HG02840 (cell line): ENCODE results near the gene QPCTL.

Experiments
- ATAC-seq: cut with Tn5 transposase; IDR thresholded peaks from one replicate; pipeline ENCODE4 v1.9.1; 2021; ENCODE audit warnings: mild to moderate bottlenecking, moderate library complexity, moderate number of reproducible peaks; ENCODE audit not compliant: unreplicated experiment, low FRiP score

The QPCTL gene

DNA sequence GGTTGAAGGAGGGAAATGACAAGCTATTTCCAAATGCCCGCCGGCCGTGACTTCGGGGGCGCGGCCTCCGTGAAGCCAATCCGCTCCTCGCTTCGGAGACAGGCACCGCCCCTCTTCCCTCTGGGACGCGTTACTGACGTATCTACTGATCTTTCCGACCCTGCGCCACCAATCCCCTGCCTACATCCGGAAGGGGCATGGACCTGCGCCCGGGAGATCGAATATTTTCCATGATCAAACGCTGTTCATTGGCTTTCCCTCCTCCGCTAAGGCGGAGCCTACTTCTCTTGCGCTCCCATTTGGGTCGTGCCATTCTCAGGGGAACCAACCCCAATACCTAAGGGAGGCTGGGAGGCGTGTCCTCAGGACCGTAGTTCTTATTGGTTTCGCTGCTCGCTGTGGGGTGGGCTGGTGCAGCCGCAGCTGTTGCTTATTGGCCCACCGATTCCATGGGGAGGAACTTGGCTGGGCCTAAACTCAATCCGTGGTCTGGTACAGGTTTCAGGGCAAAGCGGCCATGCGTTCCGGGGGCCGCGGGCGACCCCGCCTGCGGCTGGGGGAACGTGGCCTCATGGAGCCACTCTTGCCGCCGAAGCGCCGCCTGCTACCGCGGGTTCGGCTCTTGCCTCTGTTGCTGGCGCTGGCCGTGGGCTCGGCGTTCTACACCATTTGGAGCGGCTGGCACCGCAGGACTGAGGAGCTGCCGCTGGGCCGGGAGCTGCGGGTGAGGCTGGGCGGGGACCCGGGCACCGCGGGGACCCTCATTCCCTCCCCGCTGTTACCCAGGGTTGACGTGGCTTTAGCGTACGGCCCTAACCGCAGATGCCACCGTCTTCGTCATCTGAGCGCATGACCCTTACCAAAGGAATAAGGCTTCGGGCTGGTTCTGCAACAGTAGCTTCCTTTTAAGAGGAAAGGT is at the start of gene QPCTL:
Gene QPCTL, plus strand, starts transcription at position 480 of the 919 bp plus-strand sequence. Its CDS starts 38 bp downstream, at position 518.
- peak; percentile 83 for ATAC-seq

DNA sequence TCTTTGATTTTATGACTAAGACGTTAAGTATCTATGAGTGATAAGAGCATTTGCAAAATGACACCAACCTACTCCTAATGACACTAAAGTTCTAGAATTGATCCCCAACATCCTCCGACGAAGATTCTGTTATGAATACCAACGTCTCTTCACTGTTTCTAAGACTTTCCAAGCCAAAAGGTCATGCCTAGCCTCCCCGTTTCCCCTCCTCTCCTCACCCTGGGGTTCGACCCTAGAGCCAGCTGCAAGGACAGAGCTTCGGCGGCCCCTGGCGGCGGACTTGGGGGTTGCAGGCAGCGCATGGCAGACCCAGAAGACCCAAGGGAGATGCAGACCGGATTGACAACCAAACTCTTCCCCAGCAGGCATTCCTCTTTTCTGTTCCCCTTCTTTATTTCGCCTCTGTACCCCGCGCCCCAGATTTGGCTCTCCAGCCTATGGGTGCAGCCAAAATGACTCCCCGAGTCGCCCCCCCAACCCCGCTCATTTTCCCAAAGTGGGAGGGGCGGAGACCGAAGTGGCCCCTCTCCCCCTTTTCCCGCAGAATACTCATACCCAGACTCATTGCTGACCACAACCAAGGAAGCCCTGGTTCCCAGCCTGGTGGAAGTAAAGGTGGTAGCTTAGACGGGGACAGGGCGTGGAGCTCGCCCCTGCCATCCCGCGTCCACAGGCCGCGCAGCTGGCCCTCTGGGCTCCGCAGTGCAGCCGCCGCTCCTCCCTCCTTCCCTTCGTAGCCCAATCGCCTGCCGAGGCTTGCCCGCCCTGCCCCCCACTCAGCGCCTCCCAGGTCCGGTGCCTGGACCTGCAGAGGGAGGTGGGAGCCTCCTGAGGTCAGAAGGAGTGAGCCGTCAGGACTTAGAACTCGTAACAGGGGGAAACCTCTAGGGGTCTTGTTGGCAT is 49.2 kb upstream of the QPCTL start:
- ATAC-seq, result peak; percentile 21

DNA sequence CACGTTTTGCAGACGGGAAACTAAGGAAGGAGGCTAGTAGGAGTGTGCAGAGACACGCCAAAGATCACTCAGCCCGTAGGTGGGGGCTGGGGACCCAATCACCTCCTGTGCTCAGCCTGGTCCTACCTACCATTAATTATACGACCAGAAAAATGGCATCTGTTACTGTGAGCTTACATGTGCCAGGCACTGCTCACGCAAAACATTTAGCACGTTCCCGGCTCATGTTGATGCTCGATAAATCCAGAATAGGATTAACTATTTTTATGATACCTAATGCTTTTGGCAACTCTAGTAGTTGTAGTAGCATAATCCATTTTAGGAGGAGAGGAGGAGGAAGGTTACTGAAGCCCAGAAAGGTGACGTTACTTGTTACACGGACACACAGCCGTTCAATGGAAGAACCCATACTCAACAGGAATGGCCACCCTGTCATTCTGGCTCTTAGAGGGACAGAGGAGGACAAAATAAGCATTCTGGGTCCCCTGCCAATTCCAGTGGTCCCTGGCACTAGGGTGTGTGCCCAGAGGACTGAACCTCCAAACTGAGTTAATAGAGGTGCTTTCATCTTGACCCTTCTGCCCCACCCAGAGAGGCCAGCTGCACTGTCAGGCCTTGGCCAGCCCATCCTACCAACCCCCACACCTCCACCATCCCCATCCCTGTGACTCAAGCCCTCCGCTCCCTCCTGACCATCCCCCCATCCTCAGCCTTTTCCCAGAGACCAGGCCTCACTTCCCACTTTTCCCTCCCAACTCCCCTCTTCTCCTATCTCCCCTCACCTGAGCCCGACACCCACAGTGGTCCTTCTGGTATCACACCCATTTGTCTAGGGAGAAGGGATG is 48.3 kb upstream of the QPCTL start:
- ATAC-seq, result no peak

DNA sequence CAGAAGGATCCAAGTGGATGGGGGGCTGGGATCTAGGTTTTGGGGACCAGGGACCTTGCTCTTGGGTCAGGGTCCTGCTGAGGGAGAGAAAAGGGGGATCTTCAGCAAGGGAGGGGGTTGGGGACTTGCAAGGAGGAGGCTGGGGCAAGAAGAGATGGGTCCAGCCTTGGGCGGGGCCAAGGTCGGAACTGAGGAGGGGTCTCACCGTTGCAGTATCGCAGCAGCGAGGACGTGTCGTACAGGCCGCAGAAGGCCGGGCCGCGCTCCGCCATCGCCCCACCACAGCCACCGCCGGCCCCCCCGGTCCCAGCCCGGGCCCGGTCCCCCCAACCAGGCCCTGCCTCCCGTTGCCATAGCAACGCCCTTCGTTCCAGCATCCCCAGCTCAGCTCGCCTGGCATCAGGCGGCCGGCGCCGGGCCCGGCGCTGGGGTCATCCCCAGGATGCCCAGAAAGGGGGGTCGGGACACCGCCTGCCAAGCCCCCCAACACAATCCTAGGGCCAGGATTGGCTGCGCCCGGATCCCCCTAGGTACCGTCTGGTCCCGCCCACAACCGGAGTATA is 47.3 kb upstream of the QPCTL start:
- no peak for ATAC-seq

DNA sequence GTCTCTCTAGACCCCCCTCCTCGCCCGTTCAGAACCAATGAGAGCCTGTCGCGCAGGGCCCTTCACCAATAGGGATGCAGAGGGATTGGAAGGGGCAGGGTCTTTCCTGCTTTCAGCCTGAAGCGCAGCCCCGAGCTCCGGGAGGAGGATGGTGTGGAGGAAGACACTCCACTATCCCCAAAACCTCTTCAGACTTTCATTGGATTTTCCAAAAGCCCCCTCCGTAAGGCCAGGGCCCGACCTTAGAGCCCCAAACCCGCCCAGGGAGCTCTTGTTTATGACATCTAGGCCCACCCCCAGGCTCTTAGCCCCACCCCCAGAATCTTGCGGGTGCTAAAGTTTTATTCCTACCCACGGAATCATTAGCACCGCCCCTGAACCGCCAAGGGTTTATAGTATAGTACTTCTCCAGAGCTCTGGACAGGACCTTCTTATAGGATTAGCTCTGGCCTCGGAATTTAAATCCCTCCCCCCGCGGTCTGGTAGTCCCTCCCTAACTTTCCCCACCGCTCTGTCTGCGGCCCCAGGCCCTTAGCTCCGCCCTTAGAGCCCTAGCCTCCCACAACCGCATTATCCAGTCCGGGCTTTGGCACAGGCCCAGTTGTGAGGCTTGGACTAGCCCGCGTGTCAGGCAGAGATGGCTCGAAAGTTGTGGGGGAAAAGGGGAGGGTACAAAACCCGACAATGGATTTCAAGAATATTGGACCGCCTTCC is 46.7 kb upstream of the QPCTL start:
- no peak for ATAC-seq

DNA sequence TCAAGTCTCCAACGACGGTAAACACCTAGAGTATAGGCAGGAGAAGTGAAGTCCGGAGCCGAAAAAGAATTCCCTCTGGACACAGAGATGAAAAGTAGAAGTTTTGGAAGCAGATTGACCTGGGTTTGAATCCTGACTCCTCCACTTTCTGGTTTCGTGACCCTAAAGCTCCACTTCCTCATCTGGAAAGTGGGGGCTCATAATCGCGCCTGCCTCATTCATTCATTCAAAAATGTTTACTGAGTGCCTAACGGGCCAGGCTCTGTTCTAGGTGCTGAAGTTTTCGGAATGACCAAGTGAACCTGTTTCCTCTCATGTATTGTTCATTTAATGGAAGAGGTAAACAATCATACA is 46.1 kb upstream of the QPCTL start:
- ATAC-seq, result no peak

DNA sequence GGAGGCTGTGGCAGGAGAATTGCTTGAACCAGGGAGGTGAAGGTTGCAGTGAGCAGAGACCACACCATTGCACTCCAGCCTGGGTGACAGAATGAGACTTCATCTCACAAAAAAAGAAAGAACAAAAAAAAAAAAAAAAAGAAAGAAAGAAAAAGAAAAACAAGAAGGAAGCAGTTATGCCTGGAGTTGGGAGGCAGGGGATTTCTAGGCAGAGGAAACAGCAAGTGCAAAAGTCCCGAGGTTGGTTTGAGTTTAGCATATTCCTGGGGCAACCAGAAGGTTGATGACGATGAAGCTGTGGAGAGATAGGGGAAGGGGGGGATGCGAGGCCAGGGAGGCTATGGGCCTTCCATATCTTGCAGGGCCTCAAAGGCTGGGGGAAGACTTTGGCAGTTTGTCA is 41.7 kb upstream of the QPCTL start:
- no peak for ATAC-seq

DNA sequence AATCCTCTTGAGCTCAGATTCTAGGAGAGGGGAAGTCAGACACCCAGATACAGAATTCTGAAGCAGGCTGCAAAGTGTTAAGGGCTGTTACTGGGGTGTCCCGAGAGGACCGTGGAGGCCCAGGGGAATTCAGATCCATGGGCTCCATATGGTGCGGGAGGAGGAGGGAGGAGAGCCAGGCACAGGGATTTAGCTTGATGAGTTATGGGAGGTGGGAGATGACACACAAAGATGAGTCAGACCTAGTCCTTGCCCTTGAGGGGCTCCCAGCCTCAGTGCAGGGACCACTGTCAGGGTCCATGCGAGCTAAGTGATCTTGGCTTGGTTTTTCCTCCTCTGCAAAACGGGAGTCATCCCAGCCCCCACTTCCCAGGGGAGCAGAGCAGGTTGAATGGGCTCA is 38.8 kb upstream of the QPCTL start:
- no peak for ATAC-seq

DNA sequence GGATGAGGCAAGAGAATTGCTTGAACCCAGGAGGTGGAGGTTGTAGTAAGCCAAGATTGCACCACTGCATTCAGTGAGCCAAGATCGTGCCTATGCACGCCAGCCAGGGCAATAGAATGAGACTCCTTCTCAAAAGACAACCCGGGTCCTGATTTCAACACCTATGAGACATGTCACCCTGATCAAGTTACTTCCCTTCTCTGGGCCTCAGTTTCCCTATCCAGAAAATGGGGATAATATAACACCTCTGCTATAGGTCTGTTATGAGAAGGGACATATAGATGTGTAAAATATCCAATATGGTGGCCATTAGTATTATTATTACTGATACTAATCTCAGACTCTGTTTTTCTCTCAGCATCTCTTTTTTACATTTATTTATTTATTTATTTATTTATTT is 37.4 kb upstream of the QPCTL start:
- no peak for ATAC-seq

DNA sequence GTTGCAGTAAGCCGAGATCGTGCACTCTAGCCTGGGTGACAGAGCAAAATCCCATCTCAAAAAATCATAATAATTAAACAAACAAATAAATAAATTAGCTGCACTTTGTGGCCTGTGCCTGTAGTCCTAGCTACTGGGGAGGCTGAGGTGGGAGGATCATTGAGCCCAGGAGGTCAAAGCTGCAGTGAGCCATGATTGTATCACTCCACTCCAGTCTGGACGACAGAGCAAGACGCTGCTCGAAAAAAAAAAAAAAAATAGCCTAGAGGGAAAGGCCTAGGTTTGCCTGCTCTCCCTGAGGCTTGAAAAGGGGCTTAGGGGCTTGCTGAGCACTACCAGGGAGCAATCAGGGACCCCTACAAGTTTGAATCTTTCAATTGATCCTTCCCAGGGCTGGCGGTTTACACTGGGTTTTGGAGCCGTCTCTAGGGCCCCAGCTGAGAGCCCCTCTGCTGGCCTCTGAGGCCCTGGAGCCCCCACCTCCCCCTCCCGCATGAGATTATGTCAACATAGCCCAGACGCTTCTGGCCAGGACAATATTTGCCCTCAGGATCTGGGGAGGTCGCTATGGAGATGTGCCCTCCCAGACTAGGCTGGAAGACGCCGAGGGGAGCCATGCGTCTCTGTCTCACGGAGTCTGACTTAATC is 34.8 kb upstream of the QPCTL start:
- ATAC-seq, result no peak

DNA sequence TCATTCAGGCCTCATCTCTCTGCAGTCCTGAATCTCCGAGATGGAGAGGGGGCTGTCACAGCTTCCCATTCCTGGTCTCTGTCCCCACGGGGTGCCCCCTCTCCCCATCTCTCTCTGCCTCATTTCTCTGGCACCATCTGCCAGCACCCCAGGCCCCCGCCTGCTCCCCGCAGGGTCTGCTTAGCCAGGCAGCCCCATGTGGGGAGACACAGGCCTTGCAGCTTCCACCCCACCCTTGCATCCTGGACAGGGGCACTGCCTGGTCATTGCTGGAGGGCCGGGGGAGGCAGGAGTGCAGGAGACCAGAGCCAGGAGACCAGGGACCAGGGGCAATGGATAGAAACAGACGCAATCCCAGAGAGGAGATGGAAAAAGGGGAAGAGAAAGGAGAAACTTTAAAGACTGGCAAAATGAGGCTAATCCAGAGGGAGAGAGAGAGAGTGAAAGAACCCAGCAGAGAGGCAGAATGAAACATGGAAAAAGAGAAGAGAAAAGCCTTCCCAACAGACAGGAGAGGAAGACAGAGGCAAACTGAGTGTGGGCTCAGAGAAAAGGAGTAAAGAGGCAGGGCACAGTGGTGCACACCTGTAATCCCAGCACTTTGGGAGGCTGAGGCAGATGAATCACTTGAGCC is 33.3 kb upstream of the QPCTL start:
- no peak for ATAC-seq

DNA sequence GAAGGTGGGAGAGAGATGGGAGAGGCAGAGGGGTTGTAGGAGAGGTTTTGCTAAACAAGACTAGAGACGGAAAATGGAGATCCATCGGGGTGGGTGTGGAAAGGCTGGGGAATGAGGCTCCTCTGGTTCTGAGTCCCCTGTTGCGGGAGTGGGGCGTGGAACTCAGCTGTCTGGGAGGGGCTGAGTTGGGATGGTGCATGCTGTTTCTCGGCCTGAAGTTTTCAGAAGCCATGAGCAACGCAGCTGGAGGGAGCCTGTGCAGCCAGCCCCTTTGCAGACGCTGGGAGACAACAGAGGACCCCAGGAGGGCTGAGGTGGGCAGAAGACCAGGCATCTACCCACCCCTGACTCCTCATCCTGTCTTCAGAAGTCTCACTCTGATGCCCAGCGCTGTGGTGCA is 31.8 kb upstream of the QPCTL start:
- no peak for ATAC-seq

DNA sequence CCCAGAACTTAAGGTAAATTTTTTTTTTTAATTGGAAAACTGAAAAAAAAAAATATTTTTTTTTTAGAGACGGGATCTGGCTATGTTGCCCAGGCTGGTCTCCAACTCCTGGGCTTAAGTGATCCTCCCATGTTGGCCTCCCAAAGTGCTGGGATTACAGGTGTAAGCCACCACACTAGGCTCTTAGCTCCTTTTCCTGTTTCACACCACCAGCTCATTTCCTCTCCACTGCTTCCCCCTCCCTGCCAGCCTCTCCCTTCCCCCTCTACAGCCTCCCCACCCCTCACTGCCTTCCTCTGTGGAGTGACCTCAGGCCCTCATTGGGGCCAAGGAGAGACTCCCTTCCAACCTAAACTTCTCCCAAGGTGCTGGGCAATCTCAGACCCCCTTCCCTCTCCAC is 28.7 kb upstream of the QPCTL start:
- ATAC-seq, result no peak

DNA sequence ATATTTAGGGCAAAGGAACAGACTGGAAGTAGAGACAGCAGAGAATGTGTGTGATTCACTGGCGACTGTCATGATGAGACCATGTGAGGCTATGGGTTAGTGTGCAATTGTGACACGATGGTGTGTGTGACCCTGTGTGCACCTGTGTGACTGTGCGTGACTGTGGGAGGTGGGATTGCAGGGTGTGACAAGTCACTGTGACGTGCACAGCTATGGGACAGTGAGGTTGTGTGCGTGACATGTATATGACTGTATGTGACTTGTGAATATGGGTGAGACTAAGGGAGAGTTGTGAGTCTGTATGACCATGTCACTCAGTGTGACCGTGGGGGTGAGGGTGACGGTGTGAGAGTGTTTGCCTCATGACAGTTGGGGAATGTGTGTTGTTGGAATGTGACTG is 27.9 kb upstream of the QPCTL start:
- no peak for ATAC-seq

DNA sequence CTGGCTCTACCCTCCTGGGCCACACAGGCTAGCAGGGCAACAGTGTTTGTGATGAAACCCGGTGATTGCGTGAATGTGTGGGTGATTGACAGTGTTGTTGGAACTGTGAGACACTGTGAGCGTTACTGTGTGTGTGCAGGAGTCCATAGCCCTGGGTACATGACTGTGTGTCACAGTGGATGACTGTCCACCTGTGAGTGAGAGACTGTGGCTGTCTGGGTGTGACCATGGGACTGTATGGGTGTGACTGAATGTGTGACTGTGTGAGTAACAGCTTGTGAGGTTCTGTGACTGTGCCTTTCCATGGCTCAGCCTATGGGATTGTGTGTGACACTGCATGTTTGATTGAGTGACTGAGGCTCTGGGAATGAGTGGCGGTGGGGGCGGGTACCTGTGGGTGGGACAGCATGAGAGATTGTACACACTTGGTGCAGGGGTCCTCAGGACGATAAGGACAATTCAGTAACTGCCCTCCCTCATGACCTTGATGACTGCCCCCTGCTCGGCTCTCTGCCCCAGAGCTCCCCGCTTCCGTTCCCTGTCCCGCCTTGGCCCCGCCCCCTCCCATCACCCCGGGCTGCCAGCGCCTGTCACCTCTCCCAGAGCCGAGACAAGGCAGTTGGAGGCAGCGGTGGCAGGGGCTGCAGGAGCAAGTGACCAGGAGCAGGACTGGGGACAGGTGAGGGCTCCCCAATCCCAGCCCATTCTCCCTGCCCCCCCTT is 24.7 kb upstream of the QPCTL start, which contains the start of gene GIPR:
Gene GIPR, plus strand, starts transcription at position 602 of the 722 bp plus-strand sequence. CDS start 1,300 bp downstream, outside the sequence.
- no peak for ATAC-seq

DNA sequence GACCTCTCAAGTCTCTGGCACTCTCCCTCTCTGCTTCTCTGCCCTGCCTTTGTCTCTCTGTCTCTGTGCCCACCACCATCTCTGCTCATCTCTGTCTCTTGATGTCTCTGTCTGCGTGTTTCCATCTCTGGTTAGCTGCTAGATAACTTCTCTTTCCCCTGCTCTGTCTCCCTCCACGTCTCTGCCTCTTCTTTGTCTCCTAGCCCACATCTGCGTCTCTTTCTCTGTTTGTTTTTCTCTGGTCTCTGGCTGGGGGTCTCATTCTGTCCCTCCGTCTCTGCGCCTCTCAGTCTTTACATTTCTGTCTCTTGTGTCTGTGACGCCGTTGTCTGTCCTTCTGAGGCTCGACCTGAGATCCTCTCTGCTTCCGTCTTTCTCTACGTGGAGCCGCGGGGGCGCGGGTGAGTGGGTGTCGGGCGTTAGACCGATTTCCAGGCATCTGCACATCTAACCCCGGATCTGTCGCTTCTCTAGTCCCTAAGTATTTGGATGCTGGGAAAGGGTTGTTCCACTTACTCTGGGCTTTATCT is 24.1 kb upstream of the QPCTL start:
- no peak for ATAC-seq

DNA sequence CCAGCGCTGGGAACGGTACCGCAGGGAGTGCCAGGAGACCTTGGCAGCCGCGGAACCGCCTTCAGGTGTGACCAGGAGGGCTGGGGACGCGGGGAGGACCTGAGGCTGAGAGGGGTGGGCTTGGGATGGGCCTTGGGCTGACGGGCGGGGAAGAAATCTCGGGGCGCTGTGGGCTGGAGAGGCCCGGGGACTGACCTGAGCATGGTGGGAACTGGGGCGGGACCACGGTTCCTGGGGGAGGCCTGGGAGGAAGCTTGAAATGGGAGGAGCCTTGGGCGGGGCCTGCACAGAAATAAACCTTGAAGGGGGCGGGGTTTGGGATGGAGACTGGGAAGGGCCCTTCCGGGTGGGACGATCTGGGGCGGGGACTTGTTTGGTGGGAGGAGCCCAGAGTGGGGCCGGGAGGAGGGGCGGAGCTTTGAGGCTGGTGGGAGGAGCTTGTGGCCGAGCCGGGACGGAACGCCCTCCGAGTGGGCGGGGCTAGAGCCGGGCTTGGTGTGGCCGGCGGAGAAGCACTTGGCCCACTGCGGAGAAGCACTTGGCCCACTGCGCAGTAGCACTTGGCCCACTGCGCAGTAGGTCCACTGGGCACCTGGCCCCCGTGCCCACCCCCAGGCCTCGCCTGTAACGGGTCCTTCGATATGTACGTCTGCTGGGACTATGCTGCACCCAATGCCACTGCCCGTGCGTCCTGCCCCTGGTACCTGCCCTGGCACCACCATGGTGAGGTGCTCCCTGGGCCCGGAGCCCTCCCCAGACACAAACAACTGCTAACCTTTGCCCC is 21.6 kb upstream of the QPCTL start:
- ATAC-seq, result peak; percentile 41
